NK-92 treated with Interleukin-12 subunit alpha and Interleukin-12 subunit beta, amount 100 ng/mL, for 24 hours (cell line): Measurements from ENCODE around the gene NBL1.

ENCODE experiments used
- DNase-seq: peaks from one replicate; lab custom pipeline; 2025; lab: John Stamatoyannopoulos, UW

NBL1 gene

GRCh38 chr1:19703280-19703679 lies 59.2 kb downstream of the NBL1 start:
- DNase-seq = no peak

- no peak for DNase-seq
Observed at GRCh38 chr1:19704247-19705113, 60.4 kb downstream of the NBL1 start.

GRCh38 chr1:19705464-19705863 lies 61.4 kb downstream of the NBL1 start:
- DNase-seq = no peak

- DNase-seq = no peak
Observed at GRCh38 chr1:19706136-19706535, 62.0 kb downstream of the NBL1 start.
